GM21717 (cell line): ENCODE data around the gene PTPRH.
A peak's percentile ranks its signal among the peaks of the same experiment; 100 is the strongest.

Experiments
- ATAC-seq: cut with Tn5 transposase; IDR thresholded peaks from one replicate; pipeline ENCODE4 v1.9.1; 2021; ENCODE audit warnings: mild to moderate bottlenecking, moderate library complexity; ENCODE audit not compliant: unreplicated experiment

PTPRH gene, protein sequence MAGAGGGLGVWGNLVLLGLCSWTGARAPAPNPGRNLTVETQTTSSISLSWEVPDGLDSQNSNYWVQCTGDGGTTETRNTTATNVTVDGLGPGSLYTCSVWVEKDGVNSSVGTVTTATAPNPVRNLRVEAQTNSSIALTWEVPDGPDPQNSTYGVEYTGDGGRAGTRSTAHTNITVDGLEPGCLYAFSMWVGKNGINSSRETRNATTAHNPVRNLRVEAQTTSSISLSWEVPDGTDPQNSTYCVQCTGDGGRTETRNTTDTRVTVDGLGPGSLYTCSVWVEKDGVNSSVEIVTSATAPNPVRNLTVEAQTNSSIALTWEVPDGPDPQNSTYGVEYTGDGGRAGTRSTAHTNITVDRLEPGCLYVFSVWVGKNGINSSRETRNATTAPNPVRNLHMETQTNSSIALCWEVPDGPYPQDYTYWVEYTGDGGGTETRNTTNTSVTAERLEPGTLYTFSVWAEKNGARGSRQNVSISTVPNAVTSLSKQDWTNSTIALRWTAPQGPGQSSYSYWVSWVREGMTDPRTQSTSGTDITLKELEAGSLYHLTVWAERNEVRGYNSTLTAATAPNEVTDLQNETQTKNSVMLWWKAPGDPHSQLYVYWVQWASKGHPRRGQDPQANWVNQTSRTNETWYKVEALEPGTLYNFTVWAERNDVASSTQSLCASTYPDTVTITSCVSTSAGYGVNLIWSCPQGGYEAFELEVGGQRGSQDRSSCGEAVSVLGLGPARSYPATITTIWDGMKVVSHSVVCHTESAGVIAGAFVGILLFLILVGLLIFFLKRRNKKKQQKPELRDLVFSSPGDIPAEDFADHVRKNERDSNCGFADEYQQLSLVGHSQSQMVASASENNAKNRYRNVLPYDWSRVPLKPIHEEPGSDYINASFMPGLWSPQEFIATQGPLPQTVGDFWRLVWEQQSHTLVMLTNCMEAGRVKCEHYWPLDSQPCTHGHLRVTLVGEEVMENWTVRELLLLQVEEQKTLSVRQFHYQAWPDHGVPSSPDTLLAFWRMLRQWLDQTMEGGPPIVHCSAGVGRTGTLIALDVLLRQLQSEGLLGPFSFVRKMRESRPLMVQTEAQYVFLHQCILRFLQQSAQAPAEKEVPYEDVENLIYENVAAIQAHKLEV

DNA sequence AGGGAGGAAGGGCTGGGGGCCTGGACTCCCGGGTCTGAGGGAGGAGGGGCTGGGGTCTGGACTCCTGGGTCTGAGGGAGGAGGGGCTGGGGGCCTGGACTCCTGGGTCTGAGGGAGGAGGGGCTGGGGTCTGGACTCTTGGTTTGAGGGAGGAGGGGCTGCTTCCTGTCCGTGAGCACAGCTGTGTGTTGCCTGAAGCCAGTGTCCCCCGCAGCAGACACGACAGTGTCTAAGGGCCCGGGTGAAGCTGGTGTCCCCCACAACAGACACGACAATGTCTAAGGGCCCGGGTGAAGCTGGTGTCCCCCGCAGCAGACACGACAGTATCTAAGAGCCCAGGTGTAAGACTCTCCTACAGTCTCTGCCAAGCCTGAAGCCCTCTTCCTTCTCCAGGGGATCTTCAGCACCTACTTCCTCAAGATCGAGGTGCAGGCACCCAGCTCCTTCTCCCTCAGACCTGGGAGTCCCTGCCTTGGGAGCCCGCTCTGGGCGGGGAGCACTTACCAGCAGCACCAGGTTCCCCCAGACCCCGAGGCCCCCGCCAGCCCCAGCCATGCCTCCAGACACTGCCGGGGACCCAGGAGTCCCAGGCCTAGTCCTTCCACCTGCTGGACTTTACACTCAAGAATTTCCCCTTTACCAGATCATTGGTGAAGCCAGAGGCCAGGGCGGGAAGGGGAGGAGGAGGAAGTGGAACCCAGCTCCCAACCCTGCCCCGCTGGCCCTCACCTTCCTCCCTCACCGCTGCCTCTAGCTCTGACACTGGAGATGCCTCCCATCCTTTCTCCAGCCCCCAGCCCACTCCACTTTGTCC, at the start of gene PTPRH:
Gene PTPRH (minus strand): TSS at position 622 of the 813 bp plus-strand sequence. CDS start 68 bp downstream, at position 554.
- no peak for ATAC-seq

DNA sequence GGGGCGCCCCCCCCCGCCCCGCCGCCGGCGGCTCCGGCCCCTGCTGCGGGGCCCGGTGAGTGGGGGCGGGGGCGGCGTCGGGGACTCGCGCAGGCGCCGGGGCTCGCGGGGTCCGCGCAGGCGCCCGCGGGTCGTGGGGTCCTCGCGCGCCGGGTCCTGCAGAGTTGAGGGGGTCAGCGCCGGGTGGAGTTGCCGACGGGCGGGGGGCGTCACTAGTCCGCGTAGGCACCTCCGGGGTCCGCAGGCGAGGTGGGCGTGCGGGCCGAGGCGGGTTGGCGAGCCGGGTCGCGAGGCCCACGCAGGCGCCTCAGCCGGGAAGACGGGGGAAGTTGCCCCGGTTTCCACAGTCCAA, 49.2 kb upstream of the PTPRH start:
- peak; percentile 11 for ATAC-seq

DNA sequence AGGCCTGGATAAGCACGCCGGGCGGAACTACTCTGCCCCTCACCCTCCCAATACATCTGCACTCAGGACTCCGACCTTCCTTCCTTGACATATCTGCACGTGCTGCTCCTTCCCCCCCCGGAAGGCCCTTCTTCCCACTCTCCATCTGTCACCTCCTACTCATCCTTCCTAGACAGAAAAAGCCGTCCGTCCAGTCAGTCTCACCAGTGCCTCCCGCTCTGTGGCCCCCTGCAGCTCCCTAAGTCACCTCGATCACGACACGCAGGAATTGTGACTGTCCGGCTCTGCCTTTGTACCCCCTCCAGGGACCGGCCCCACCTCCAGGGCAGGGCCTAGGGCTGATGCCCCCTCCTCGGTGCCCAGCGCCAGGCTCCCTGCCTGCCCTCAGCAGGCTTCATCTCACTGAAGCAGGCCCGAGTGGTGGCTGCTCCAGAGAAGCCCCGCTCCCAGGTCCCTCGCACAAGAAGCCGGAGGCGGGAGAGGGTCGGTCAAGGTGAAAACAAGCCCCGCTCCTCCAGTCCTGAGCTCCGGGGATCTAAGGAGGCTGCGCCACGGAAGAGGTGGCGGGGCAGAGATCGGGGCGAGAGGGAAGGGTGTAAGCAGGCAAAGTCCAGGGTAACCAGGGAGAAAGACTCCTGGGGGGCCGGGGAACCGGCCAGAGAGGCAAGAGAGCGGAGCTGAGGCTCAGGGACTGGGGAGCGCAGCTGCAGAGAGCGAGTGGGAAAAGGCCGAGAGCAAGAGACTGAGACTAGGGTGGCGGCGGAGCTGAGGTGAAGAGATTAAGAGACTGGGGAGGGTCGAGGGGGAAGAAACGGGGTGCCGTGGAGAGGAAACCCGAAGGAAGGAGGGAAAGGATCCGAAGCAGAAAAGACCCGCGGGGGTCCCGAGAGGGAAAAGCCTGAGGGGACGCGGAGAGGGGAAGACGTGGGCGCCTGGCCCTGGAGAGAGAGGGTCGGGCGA, 48.4 kb upstream of the PTPRH start:
- peak; percentile 2 for ATAC-seq

DNA sequence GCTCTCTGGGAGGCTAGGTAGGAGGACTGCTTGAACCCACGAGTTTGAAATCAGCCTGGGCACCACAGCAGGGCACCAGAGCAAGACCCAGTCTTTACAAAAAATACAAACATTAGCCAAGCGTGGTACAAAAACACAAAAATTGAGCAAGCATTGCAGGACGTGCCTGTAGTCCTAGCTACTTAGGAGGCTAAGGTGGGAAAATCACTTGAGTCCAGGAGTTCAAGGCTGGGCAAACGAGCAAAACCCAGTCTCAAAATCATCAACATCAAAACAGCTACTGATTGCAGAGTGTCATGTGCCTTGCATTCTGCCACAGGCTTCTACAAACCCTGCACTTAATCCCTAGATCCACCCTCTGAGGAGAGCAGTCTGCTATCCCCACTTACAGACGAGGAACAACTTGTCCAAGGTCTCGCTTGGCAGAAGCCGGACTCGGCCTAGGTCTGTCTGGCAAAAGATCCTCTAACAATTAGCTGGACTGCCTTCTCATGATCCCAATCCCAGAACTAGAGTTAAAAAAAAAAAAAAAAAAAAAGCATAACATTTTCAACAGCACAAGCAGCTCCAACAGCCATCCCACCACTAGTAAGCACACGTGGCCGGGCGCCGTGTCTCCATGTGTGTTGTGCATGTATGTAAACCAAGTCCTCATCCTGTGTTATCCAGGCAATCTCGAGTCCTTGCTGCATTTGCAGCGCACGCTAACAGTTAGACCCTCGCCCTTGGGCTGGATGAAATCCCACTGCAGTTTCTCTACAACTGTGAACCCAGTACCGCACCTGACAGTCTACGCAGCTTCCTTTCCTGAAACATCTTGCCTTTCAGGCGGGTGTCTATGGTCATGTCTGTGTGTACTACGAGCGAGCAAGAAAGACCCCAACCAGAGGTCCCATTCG, 47.5 kb upstream of the PTPRH start:
- no peak for ATAC-seq

DNA sequence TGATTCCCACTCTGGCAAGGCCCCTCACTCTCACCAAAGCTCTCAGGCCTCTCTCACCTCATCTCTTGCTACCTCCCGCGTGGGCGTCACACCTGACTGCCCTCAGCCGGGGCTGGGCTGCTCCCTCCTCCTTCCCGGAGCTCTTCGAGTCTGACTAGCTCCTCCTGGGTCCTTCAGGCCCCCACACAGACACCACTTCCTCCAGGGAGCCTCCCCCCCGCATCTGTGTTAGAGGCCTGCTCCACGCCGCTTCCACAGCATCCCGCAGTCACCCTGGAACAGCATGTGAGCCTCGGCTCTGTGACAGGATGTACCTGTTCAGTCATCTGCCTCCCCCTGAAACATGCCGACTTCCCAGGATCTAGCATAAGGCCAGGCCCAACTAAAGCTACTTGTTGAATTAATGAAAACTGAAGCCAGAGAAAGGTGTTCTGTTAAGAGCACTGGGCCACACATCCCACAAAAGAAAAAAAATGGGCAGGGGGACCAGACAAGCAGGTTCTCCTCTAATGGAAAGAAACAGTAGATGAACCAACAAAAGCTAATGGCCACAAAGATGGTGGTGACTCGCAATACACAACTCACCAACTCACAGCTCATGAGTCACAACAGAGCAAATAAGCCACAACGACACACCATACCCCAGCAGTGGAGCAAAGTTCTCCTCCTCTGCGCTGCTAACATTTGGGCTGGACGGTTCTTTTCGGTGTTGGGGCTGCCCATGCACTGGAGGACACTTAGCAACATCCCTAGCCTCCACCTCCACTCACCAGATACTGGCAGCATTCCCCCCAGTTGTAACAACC, 46.5 kb upstream of the PTPRH start:
- ATAC-seq, result no peak

DNA sequence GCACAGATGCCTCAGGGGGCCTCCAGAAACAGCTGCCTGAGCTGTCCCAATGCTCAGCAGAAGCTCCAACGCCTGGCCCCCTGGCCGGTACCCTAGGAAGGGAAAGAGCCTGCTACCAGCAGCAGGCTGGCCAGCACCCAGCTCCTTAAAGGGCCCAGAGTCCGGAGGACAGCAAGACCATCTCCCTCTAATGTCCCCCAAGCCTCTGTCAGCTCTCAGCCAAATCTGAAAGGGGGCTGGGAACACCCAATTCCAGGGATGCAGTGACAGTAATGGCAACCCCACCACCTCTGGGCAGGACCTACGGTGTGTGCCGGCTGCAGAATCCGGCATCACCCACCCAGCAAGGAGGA, 45.3 kb upstream of the PTPRH start:
- ATAC-seq, result no peak

DNA sequence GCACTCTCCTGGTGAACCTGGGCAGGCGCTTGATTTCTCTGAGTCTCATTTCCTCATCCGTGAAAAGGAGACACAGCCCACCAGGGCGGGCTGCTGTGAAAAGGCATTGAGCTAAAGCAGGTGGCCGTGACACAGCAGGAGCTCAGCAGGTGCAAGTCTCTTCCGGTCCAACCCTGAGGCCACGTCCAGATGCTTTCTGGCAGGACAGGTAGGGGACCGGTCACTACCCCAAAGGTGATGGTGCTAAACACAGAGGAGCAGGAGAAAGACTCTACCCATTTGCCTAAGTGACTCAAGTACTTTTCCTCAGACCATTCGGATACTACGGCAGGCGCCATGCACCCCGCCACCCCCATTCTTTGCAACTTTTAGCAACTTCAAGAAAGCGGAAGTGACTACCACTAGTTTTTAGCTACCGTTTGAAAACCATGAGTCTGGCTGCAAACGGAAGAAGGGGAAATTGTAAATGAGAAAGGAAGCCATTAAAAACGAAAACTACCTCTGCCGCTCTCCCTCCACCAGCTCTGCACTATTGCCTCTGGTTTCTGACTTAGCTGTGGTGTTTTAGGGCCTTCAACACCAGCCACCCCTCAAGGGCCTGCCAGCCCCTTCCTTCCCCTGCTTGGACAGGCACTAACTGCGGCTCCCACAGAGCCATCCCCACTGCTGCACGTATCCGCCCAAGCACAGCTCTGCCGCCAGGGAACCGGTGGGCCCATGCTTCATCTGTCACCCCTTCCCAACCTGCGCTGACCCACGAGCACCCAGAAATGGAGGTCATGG, 44.7 kb upstream of the PTPRH start:
- ATAC-seq, result peak; percentile 25

DNA sequence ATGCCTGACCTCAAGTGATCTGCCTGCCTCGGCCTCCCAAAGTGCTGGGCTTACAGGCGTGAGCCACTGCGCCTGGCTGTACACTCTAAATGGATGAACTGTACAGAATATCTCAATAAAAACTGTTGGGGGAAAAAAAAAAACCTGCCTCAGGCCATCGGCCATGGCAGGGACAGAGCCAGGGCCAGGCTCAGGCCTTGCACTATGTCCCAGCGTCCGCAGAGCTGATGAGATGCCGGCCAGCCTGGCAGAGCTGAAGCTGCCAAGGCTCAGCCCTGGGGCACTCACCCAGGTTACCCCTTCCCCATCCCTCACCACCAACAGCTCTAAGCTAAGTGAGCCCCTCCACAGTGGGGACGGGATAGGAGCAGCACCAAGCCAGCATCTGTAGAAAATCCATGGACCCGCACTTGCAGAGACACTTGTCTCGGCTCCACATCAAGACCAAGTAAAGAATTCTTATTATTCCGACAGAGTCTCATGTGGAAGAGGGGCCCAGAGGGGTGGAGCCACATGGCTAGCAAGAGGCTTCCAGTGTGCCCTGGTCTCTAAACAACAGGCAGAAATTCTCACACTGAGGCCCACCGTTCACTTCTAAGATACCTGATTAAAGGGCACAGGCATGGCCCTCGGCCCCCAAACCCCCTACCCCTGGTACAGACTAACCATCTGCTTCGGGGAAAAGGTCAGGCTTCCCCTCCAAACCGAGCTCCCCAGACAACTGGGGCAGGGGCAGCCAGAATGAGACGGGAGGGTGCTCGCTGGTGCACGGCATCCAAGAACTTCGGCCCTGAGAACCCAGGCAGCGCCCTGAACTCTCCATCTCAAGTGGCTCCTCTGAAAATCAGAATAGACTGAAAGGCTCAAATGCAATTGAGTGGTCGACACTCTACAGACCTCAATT, 43.7 kb upstream of the PTPRH start:
- no peak for ATAC-seq

DNA sequence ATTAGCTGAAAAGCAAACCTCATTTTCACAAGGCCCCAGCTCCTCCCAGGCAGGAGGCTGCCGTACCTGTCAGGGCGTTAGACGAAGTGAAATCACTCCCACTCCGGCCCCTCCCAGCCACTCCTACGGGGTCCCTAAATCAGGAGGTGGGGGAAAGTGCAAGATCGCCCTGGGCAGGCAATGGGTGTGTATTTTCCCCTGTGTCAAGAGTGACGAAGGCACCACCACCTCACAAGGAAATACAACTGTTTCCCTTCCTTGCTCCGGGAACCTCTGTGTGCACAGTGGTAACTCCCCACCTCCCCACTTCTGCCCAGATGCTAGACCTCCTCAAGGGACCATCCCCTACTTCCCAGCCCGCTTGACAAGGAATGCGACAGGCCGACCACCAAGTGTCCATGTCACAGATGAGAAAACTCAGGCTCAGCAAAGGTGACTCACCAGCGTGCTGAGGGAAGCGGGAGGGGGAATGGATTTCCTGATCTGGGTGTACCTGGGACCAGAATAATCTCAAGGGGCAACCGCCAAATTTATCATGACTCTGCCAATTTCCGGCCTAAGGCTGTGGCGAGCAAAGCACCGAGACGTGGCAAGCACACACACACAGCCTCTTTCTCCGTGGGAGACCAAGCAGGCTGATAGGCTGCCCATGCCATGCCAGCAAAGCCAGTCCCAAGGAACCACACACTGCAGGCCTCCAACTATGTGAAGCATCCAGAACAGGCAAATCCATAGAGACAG, 42.2 kb upstream of the PTPRH start:
- no peak for ATAC-seq

DNA sequence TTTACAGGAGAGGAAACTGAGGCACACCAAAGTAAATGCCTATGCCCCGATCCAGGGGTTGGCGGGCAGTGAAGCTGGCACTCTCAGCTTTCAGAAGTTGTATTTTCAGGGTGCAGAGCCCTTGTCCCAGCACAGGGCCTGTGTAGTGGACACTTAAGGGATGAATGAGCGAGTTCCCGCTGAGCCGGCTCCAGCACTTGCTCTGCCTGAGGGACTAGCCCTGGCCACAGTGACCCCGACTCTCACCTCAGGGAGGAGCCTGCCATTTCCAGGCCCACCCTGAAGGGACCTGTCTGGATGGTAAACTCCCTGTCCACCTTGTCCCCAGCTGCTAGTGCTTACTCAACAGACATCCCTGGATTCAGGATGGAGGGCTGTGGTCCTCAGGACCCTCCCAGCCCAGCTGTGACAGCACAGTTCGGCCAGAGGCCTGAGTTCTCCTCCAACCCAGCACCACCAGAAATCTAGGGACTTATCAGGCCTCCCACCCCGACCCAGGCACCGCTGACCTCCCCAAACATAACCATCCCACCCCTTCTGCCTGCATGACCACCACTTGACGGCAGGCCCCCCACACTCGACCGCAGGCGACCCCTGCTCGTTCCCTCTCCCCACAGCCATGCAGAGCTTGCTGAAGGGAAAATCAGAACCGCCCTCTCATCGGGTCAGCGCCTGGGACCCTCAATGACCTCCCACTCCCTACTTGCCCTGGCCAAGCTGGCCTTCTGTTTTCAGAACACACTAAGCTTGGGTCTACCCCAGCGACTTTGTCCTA, 41.1 kb upstream of the PTPRH start:
- ATAC-seq, result no peak

DNA sequence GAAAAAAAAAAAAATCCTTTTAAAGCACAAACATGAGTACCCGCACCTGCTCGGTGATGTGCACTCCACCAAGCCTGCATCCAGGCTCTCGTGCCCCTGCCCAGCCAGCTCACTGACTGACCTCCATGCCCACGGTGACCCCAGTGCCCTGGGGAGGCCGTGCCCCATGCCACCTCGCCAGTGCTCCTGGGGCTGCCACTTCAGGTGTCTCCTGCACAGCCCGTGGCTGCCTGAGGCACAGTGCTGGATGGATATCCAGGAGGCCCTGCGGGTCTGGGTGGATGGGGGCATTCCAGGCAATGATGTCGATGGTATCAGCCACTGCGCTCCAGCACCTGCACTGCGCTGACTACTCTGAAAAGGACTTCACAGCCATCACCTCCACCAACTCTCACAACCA, 40.5 kb upstream of the PTPRH start:
- no peak for ATAC-seq

DNA sequence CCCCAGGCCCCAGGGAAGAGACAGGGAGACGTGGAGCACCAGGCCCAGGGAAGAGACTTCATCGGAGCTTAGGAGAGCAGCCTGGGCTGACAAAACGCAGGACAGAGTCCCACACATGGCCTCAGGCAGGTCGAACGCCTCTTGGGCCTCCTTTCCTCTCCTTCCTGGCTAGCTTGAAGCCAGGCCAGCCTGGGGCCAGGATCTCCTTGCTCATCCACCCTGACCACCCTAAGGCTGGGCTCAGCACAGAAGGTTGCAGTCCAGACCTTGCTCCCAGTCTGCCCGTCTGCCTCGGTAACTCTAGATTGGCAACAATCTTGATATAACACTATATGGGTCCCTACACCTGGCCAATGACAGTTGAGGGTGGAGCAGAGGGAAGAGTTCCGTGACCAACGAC, 39.4 kb upstream of the PTPRH start:
- no peak for ATAC-seq

DNA sequence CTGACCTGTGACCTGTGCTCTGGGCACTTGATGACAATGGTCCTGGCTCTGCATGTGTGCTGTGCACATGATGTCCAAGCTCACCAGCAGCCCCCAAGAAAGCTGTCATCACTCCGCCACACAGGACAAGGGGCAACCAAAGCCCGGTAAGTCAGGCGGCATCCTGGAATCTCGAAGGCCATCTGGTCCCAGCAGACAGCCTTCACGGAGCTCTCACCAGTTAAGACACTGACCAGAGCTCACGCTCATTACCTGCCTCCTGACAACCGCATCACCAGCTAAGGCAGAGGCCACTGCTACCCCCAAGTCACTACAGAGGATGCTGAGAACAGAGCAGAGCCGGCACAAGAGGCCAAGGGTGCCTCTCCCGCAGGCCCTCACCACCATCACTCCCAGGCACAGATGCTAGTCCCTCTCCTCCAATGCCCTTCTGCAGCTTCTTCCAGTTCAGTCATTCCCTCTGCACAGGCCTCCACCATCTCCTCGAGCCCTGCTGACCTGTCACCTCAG, 38.9 kb upstream of the PTPRH start:
- ATAC-seq, result no peak

DNA sequence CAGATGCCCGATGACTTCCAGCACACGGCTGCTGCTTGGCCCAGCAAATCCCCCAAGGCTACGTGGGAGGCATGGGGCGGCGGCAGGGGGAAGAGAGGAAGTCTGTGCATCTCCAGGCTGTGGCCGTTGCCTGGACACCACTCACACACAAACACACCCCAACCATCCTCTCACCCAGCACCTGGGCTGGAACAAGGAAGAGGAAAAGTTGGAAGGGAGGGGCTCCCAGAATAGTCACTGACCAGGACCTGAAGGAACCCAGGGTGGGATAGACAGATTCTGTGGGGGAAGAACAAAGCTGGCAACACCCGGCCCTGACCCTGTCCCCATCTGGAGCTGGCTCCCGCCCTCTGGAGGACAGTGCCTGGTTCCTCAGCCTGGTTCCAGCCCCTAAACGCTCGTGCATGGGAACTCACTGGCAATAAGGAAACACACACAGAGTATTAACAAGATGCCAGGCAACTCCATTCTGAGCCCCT, 38.4 kb upstream of the PTPRH start:
- no peak for ATAC-seq
